Gastrocnemius medialis (tissue), 4 donors: Measurements from ENCODE around the gene ERI2. TPM values are rescaled to one million over a fixed set of nuclear protein-coding genes. Genes with fewer than 3 reads are reported as not detected.
"Not testable (repeated sequence)": the region's sequence is repeated elsewhere in the genome, so short reads cannot be mapped to it uniquely, and the experiment has no call there.

ENCODE experiments used
- ATAC-seq, 2 donors: fragments of 150-250 bp; one replicate each; pipeline ENCODE4 v1.9.1; 2016
- DNase-seq, 2 donors: peaks; one replicate each; pipeline ENCODE4 v3.0.0-alpha.2; 2019
- H3K27ac ChIP-seq, 4 donors: fragments of 200-600 bp; sonication (generic); 1 replicate in 1 of 4; 2 replicates in 3 of 4; pipeline ENCODE4 v1.5.1; 2016 to 2018; ENCODE audit warnings: mild to moderate bottlenecking in 2 of 4, moderate library complexity in 1 of 4
- H3K27me3 ChIP-seq, 3 donors: fragments of 200-600 bp; sonication (generic) in 2 of 3; 1 replicate in 1 of 3; 2 replicates in 2 of 3; pipeline versions ENCODE4 v1.5.1 to v1.6.0; 2016 to 2019; ENCODE audit warnings: mild to moderate bottlenecking in 1 of 3, moderate library complexity in 1 of 3
- H3K36me3 ChIP-seq, 2 donors: fragments of 200-600 bp; sonication (generic) in 1 of 2; one replicate each; pipeline ENCODE4 v1.5.1; 2017 to 2018
- H3K4me1 ChIP-seq, 2 donors: fragments of 200-600 bp; sonication (generic) in 1 of 2; one replicate each; pipeline ENCODE4 v1.5.1; 2016 to 2017; ENCODE audit warnings: mild to moderate bottlenecking in 2 of 2
- H3K4me3 ChIP-seq, 4 donors: fragments of 200-600 bp; sonication (generic) in 3 of 4; 1 replicate in 1 of 4; 2 replicates in 3 of 4; pipeline ENCODE4 v1.5.1; 2016 to 2019; ENCODE audit warnings: mild to moderate bottlenecking in 2 of 4
- H3K9me3 ChIP-seq, 3 donors: fragments of 200-600 bp; sonication (generic) in 2 of 3; 1 replicate in 1 of 3; 2 replicates in 2 of 3; pipeline ENCODE4 v1.5.1; 2016 to 2019
- CTCF ChIP-seq, 5 experiments: fragments of 450-650 bp in 3 of 5; fragments of 200-600 bp in 2 of 5; sonication (generic) in 2 of 5; IDR thresholded peaks in 4 of 5; conservative IDR thresholded peaks in 1 of 5; 1 replicate in 4 of 5; 2 replicates in 1 of 5; pipeline ENCODE4 v1.5.1; 2016 to 2019; ENCODE audit warnings: antibody characterized with exemption in 5 of 5, mild to moderate bottlenecking in 3 of 5, moderate library complexity in 3 of 5
- POLR2A ChIP-seq, 2 donors: fragments of 450-650 bp; IDR thresholded peaks; one replicate each; pipeline ENCODE4 v1.6.1; 2017; ENCODE audit warnings: antibody characterized with exemption in 2 of 2, mild to moderate bottlenecking in 2 of 2, moderate library complexity in 2 of 2
- in situ Hi-C, 4 donors: fragments of 200-750 bp; cut with MboI; loops; one replicate each; pipeline versions ENCODE4 v1.15.0 to v1.8.0; 2017; ENCODE audit warnings: low sequenced_read_pairs in 4 of 4
- intact Hi-C: fragments of 100-400 bp; cut with DNase I; formaldehyde crosslinking; loops from one replicate; pipeline ENCODE4 v1.15.1; 2023; ENCODE audit warnings: low total_unique reads
- total RNA-seq, 4 donors: library from RNA; depleted of rRNA; stranded (reverse); fragments of >200 nt; gene quantifications; one replicate each; pipeline versions ENCODE4 v1.1.0 to v1.2.3, GENCODE V29; 2016

Gene ERI2
- total RNA-seq, 4 donors from 2014 or later, result 3.0 to 30.5 (median 9.8) TPM

GRCh38 chr16:20767577-20767976, 38.7 kb downstream of the ERI2 start:
- Histone ChIP-seq H3K4me3 (no peak overlapping the region), H3K27me3 (no peaks in the 10 kb centered on the region), H3K27ac (no peak overlapping the region), H3K36me3 (no peaks in the 10 kb centered on the region), H3K4me1 (no peaks in the 10 kb centered on the region), H3K9me3 (no peaks in the 10 kb centered on the region)
- intact Hi-C loops, result no loop called here
- no peak for TF ChIP-seq POLR2A (IDR thresholded peaks at IDR 0.05)
- no peak for TF ChIP-seq CTCF (IDR thresholded peaks at IDR 0.05 in 4 of 5, conservative IDR thresholded peaks at IDR 0.05 in 1 of 5)
- no peak for DNase-seq
- in situ Hi-C loops, result no loop called here
- ATAC-seq, result no peak

GRCh38 chr16:20766294-20766693, 40.0 kb downstream of the ERI2 start:
- Histone ChIP-seq H3K27me3 (no peaks in the 10 kb centered on the region), H3K36me3 (no peaks in the 10 kb centered on the region), H3K27ac (no peak overlapping the region), H3K4me1 (no peaks in the 10 kb centered on the region), H3K4me3 (no peak overlapping the region), H3K9me3 (no peaks in the 10 kb centered on the region)
- in situ Hi-C loops (no loop called here), intact Hi-C loops (no loop called here)
- no peak for DNase-seq
- no peak for ATAC-seq
- TF ChIP-seq CTCF (IDR thresholded peaks at IDR 0.05 in 4 of 5, conservative IDR thresholded peaks at IDR 0.05 in 1 of 5) (no peak), POLR2A (IDR thresholded peaks at IDR 0.05) (no peak)

GRCh38 chr16:20765732-20766131, 40.5 kb downstream of the ERI2 start:
- no peak overlapping the region for H3K4me3 ChIP-seq
- ATAC-seq, result no peak
- no peak for DNase-seq
- no peaks in the 10 kb centered on the region for H3K27me3 ChIP-seq
- H3K9me3 ChIP-seq, result no peaks in the 10 kb centered on the region
- intact Hi-C loops, result no loop called here
- TF ChIP-seq POLR2A (IDR thresholded peaks at IDR 0.05) (no peak), CTCF (IDR thresholded peaks at IDR 0.05 in 4 of 5, conservative IDR thresholded peaks at IDR 0.05 in 1 of 5) (no peak)
- no peaks in the 10 kb centered on the region for H3K36me3 ChIP-seq
- in situ Hi-C loops, result no loop called here
- H3K27ac ChIP-seq, result no peak overlapping the region
- H3K4me1 ChIP-seq, result no peaks in the 10 kb centered on the region

- H3K27ac ChIP-seq, ATAC-seq, H3K4me1 ChIP-seq, H3K27me3 ChIP-seq, DNase-seq, H3K36me3 ChIP-seq, intact Hi-C loops, H3K9me3 ChIP-seq, H3K4me3 ChIP-seq, in situ Hi-C loops: not testable (repeated sequence)
These were observed 41.8 kb downstream of the ERI2 start for GRCh38 chr16:20764448-20764847.

GRCh38 chr16:20763461-20764232, 42.6 kb downstream of the ERI2 start, which contains the start of gene ACSM3:
TSS of gene ACSM3 (plus strand) at chr16:20764014. CDS start at chr16:20770035, 6,021 bp downstream.
- H3K27me3 ChIP-seq, result no peaks in the 10 kb centered on the region
- ATAC-seq, result peak; percentile 80 to 81
- in situ Hi-C loops, result no loop called here
- peak in 1 of 2 donors; percentile 22 for DNase-seq
- peak within 1 kb of the TSS in 1 of 4 donors; percentile 24 for H3K27ac ChIP-seq
- H3K4me1 ChIP-seq, result no peaks in the 10 kb centered on the region
- H3K4me3 ChIP-seq, result peak within 1 kb of the TSS; percentile 7 to 35 (median 28)
- no peaks in the 10 kb centered on the region for H3K36me3 ChIP-seq
- no peak for TF ChIP-seq POLR2A (IDR thresholded peaks at IDR 0.05)
- no peak for TF ChIP-seq CTCF (IDR thresholded peaks at IDR 0.05 in 4 of 5, conservative IDR thresholded peaks at IDR 0.05 in 1 of 5)
- intact Hi-C loops, result no loop called here
- no peaks in the 10 kb centered on the region for H3K9me3 ChIP-seq
